HEK293 (cell line): Measurements from ENCODE around the gene DACT1.

ENCODE experiments used
- CTCF ChIA-PET: fragments of 350-600 bp; formaldehyde crosslinking; extraction: SDS; loops from one replicate; lab custom pipeline; 2021; ENCODE audit warnings: antibody characterized with exemption; lab: Yijun Ruan, JAX
- POLR2A ChIA-PET: fragments of 300-600 bp; formaldehyde crosslinking; extraction: SDS; loops from one replicate; lab custom pipeline; 2020; ENCODE audit warnings: antibody characterized with exemption, inconsistent platforms; lab: Yijun Ruan, JAX
- H3K27ac ChIP-seq: fragments of 200-500 bp; sonication (Bioruptor generic); 2 replicates; pipeline ENCODE4 v1.5.1; 2014; ENCODE audit warnings: low read depth, low read length, control low read depth, inconsistent platforms; ENCODE audit errors: extremely low read depth
- H3K36me3 ChIP-seq, 2 experiments: fragments of 200-500 bp in 1 of 2; sonication (Bioruptor generic) in 1 of 2; 1 replicate in 1 of 2; 2 replicates in 1 of 2; pipeline ENCODE4 v1.5.1; 2014 to 2017; ENCODE audit warnings: inconsistent platforms in 2 of 2, low read length in 2 of 2; ENCODE audit not compliant: control insufficient read depth in 2 of 2, insufficient read depth in 1 of 2
- H3K4me1 ChIP-seq: fragments of 200-500 bp; sonication (Bioruptor generic); 2 replicates; pipeline ENCODE4 v1.5.1; 2014; ENCODE audit warnings: mild to moderate bottlenecking, low read length, inconsistent platforms; ENCODE audit not compliant: control insufficient read depth, insufficient read depth
- H3K4me3 ChIP-seq: 2 replicates; pipeline ENCODE4 v1.5.1; 2011; ENCODE audit warnings: low read depth, mild to moderate bottlenecking, control low read depth, low read length, moderate library complexity
- H3K9me3 ChIP-seq: fragments of 200-500 bp; sonication (Bioruptor generic); 2 replicates; pipeline ENCODE4 v1.5.1; 2014; ENCODE audit warnings: low read depth, low read length, inconsistent platforms; ENCODE audit not compliant: control insufficient read depth, insufficient read depth
- ATF2 ChIP-seq: fragments of 450-650 bp; formaldehyde crosslinking; IDR thresholded peaks from 2 replicates; pipeline ENCODE4 v1.5.1; 2016; ENCODE audit warnings: missing biosample characterization, missing genetic modification characterization, low read depth
- FEZF1 ChIP-seq: fragments of 450-650 bp; formaldehyde crosslinking; IDR thresholded peaks from 2 replicates; pipeline ENCODE4 v1.5.1; 2016; ENCODE audit warnings: missing biosample characterization, missing genetic modification characterization
- HIC1 ChIP-seq: fragments of 450-650 bp; formaldehyde crosslinking; IDR thresholded peaks from 2 replicates; pipeline ENCODE4 v1.5.1; 2016; ENCODE audit warnings: missing biosample characterization, missing genetic modification characterization
- HOXC10 ChIP-seq: sonication (generic); formaldehyde crosslinking; IDR thresholded peaks from 2 replicates; pipeline ENCODE4 v1.8.1; 2023; ENCODE audit warnings: mild to moderate bottlenecking, missing genetic modification reagents
- KLF1 ChIP-seq: fragments of 450-650 bp; formaldehyde crosslinking; IDR thresholded peaks from 2 replicates; pipeline ENCODE4 v1.5.1; 2016; ENCODE audit warnings: missing biosample characterization, missing genetic modification characterization
- KLF7 ChIP-seq: fragments of 450-650 bp; formaldehyde crosslinking; IDR thresholded peaks from 2 replicates; pipeline ENCODE4 v1.5.1; 2016; ENCODE audit warnings: missing biosample characterization, missing genetic modification characterization, borderline replicate concordance
- PATZ1 ChIP-seq: fragments of 450-650 bp; formaldehyde crosslinking; IDR thresholded peaks from 2 replicates; pipeline ENCODE4 v1.5.1; 2016; ENCODE audit warnings: missing biosample characterization, missing genetic modification characterization
- PRDM1 ChIP-seq: fragments of 450-650 bp; formaldehyde crosslinking; IDR thresholded peaks from 2 replicates; pipeline ENCODE4; 2016; ENCODE audit warnings: missing biosample characterization, missing genetic modification characterization
- PRDM10 ChIP-seq: fragments of 450-650 bp; formaldehyde crosslinking; IDR thresholded peaks from 2 replicates; pipeline ENCODE4 v1.5.1; 2016; ENCODE audit warnings: missing biosample characterization, missing genetic modification characterization
- PRDM4 ChIP-seq: fragments of 450-650 bp; formaldehyde crosslinking; IDR thresholded peaks from 2 replicates; pipeline ENCODE4 v1.5.1; 2017; ENCODE audit warnings: missing biosample characterization, missing genetic modification characterization
- WT1 ChIP-seq: fragments of 450-650 bp; formaldehyde crosslinking; IDR thresholded peaks from 2 replicates; pipeline ENCODE4 v1.5.1; 2016; ENCODE audit warnings: missing biosample characterization, missing genetic modification characterization
- ZBTB48 ChIP-seq: fragments of 450-650 bp; formaldehyde crosslinking; IDR thresholded peaks from 2 replicates; pipeline ENCODE4 v1.5.1; 2016; ENCODE audit warnings: missing biosample characterization, missing genetic modification characterization
- ZBTB6 ChIP-seq: fragments of 450-650 bp; formaldehyde crosslinking; IDR thresholded peaks from 2 replicates; pipeline ENCODE4 v1.5.1; 2017; ENCODE audit warnings: missing biosample characterization, missing genetic modification characterization
- ZBTB8A ChIP-seq: fragments of 450-650 bp; formaldehyde crosslinking; IDR thresholded peaks from 2 replicates; pipeline ENCODE4 v1.5.1; 2016; ENCODE audit warnings: missing biosample characterization, missing genetic modification characterization
- ZEB2 ChIP-seq: fragments of 450-650 bp; formaldehyde crosslinking; IDR thresholded peaks from 2 replicates; pipeline ENCODE4 v1.5.1; 2016; ENCODE audit warnings: missing biosample characterization, missing genetic modification characterization
- ZIC2 ChIP-seq: fragments of 450-650 bp; formaldehyde crosslinking; IDR thresholded peaks from 2 replicates; pipeline ENCODE4 v1.5.1; 2016; ENCODE audit warnings: missing biosample characterization, missing genetic modification characterization
- ZNF202 ChIP-seq: fragments of 450-650 bp; formaldehyde crosslinking; IDR thresholded peaks from 2 replicates; pipeline ENCODE4 v1.5.1; 2016; ENCODE audit warnings: missing biosample characterization, missing genetic modification characterization, borderline replicate concordance
- ZNF335 ChIP-seq: fragments of 450-650 bp; formaldehyde crosslinking; conservative IDR thresholded peaks from 2 replicates; pipeline ENCODE4 v1.5.1; 2016; ENCODE audit warnings: missing biosample characterization, missing genetic modification characterization
- ZNF341 ChIP-seq: fragments of 450-650 bp; formaldehyde crosslinking; IDR thresholded peaks from 2 replicates; pipeline ENCODE4; 2016; ENCODE audit warnings: low read depth, missing biosample characterization, missing genetic modification characterization
- ZNF366 ChIP-seq: fragments of 450-650 bp; formaldehyde crosslinking; conservative IDR thresholded peaks from 2 replicates; pipeline ENCODE4 v1.5.1; 2016; ENCODE audit warnings: missing biosample characterization, missing genetic modification characterization
- ZNF423 ChIP-seq: fragments of 450-650 bp; formaldehyde crosslinking; IDR thresholded peaks from 2 replicates; pipeline ENCODE4 v1.5.1; 2016; ENCODE audit warnings: missing biosample characterization, missing genetic modification characterization
- ZNF501 ChIP-seq: fragments of 450-650 bp; formaldehyde crosslinking; IDR thresholded peaks from 2 replicates; pipeline ENCODE4 v1.5.1; 2016; ENCODE audit warnings: missing biosample characterization, missing genetic modification characterization
- ZNF529 ChIP-seq: fragments of 450-650 bp; formaldehyde crosslinking; IDR thresholded peaks from 2 replicates; pipeline ENCODE4 v1.5.1; 2017; ENCODE audit warnings: missing genetic modification characterization, missing biosample characterization; ENCODE audit not compliant: insufficient replicate concordance

Gene DACT1

GRCh38 chr14:58690801-58691516 lies 53.2 kb downstream of the DACT1 start:
- CTCF ChIA-PET, result no interaction called here
- POLR2A ChIA-PET, result no interaction called here
- no peaks in the 10 kb centered on the region for H3K9me3 ChIP-seq
- no peak overlapping the region for H3K4me3 ChIP-seq
- no peaks in the 10 kb centered on the region for H3K36me3 ChIP-seq
- peak overlapping the region; percentile 20; the same call in 1 of the 2 replicates for H3K27ac ChIP-seq
- H3K4me1 ChIP-seq, result peaks cover 9% of the 10 kb centered on the region
- peak; percentile 89 for TF ChIP-seq FEZF1 (tag by site-specific recombination)
- TF ChIP-seq ZEB2 (tag by site-specific recombination), result peak; percentile 43; the same call in 1 of the 2 replicates
- 0 out of 2 replicates have a peak, but pooled peaks have one; percentile 15 for TF ChIP-seq ZNF366 (tag by site-specific recombination)
- peak; percentile 18; the same call in 1 of the 2 replicates for TF ChIP-seq ZIC2 (tag by site-specific recombination)
- TF ChIP-seq ZBTB8A (tag by site-specific recombination), result 0 out of 2 replicates have a peak, but pooled peaks have one; percentile 17
- TF ChIP-seq ATF2, result no peak
- TF ChIP-seq PRDM10 (tag by site-specific recombination), result 0 out of 2 replicates have a peak, but pooled peaks have one; percentile 13
- 0 out of 2 replicates have a peak, but pooled peaks have one; percentile 50 for TF ChIP-seq ZNF423 (tag by site-specific recombination)
- TF ChIP-seq PATZ1 (tag by site-specific recombination), result peak; percentile 21; the same call in 1 of the 2 replicates
- peak; percentile 52 for TF ChIP-seq ZNF341 (tag by site-specific recombination)
- no peak for TF ChIP-seq ZNF202 (tag by site-specific recombination)
- peak; percentile 79 for TF ChIP-seq WT1 (tag by site-specific recombination)
- peak; percentile 90 for TF ChIP-seq KLF1 (tag by site-specific recombination)
- peak; percentile 1; the same call in 1 of the 2 replicates for TF ChIP-seq PRDM1 (tag by site-specific recombination)
- TF ChIP-seq HIC1 (tag by site-specific recombination), result 0 out of 2 replicates have a peak, but pooled peaks have one; percentile 17
- TF ChIP-seq PRDM4, result peak; percentile 50; the same call in 1 of the 2 replicates
- TF ChIP-seq KLF7 (tag by site-specific recombination), result no peak
- TF ChIP-seq ZNF501 (tag by site-specific recombination), result 0 out of 2 replicates have a peak, but pooled peaks have one; percentile 21
- peak; percentile 37; the same call in 1 of the 2 replicates for TF ChIP-seq ZNF335 (tag by site-specific recombination)
- 0 out of 2 replicates have a peak, but pooled peaks have one; percentile 35 for TF ChIP-seq ZBTB48 (tag by site-specific recombination)
- TF ChIP-seq HOXC10 (CRISPR knock-in tag), result no peak
- TF ChIP-seq ZNF529 (tag by site-specific recombination), result no peak
- peak; percentile 33; the same call in 1 of the 2 replicates for TF ChIP-seq ZBTB6 (tag by site-specific recombination)
